Measurements from ENCODE around the gene SNX11. TPM values are rescaled to one million over a fixed set of nuclear protein-coding genes. Genes with fewer than 3 reads are reported as not detected.

The SNX11 gene
- total RNA-seq, 4 donors from 2014 or later, result 0.77 to 20.6 (median 14.8) TPM

DNA sequence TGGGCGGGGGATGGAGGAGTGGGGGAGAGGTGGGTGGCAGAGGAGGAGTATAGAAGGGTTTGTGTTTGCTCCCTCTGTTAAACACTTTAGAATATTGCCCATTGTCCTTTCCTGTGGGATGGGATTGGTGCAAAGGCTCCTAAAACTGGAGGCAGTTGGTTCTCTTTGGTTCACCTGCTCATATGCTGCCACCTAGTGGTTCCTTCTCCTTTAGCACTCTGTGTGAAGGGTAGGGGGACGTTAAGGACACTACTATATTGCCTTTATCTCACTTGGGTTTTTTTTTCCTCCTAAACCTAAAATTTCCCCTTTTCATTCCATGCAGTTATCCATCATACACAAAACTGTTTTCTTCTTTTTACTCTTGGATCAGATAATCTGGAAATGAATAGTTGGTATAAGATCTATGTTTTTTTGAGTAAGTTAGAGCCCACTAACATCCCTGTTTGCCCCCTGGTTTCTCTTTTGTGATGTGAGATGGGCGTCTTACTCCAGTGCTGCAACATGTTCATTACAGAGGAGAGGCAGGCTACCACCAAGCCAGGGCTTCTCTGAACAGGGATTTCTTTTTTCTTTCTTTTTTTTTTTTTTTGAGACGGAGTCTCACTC is 23.8 kb downstream of the SNX11 start:
- Histone ChIP-seq H3K27ac (no peak overlapping the region), H3K4me3 (no peak overlapping the region), H3K36me3 (no peaks in the 10 kb centered on the region), H3K4me1 (no peaks in the 10 kb centered on the region), H3K9me3 (no peaks in the 10 kb centered on the region), H3K27me3 (no peaks in the 10 kb centered on the region)
- peak; percentile 41 to 74 for DNase-seq
- no peak for TF ChIP-seq POLR2A (IDR thresholded peaks at IDR 0.05)
- TF ChIP-seq, protein P1, sequence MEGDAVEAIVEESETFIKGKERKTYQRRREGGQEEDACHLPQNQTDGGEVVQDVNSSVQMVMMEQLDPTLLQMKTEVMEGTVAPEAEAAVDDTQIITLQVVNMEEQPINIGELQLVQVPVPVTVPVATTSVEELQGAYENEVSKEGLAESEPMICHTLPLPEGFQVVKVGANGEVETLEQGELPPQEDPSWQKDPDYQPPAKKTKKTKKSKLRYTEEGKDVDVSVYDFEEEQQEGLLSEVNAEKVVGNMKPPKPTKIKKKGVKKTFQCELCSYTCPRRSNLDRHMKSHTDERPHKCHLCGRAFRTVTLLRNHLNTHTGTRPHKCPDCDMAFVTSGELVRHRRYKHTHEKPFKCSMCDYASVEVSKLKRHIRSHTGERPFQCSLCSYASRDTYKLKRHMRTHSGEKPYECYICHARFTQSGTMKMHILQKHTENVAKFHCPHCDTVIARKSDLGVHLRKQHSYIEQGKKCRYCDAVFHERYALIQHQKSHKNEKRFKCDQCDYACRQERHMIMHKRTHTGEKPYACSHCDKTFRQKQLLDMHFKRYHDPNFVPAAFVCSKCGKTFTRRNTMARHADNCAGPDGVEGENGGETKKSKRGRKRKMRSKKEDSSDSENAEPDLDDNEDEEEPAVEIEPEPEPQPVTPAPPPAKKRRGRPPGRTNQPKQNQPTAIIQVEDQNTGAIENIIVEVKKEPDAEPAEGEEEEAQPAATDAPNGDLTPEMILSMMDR (IDR thresholded peaks at IDR 0.05), result peak; percentile 77 to 88 (median 84)
- intact Hi-C loops (cut with DNase I; ENCODE audit: low total_unique reads), result no loop called here

DNA sequence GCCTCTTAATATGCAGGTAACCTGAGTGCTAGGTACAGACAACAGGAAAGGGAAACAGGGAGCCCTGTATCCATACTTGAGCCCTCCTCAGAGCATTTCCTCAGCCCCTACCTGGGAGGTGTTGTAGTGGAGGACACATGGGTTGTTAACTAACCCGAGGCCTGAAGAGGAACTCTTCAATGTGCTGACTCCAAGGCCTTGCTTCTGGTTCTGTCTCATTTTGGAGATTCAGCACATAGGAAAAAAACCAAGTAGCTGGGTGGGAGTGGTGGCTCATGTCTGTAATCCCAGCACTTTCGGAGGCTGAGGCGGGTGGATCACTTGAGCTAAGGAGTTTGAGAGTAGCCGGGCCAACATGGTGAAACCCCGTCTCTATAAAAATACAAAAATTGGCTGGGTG is 24.8 kb downstream of the SNX11 start:
- Histone ChIP-seq H3K9me3 (no peaks in the 10 kb centered on the region), H3K36me3 (no peaks in the 10 kb centered on the region), H3K27me3 (no peaks in the 10 kb centered on the region), H3K4me3 (no peak overlapping the region), H3K4me1 (no peaks in the 10 kb centered on the region), H3K27ac (no peak overlapping the region)
- DNase-seq, result no peak
- intact Hi-C loops (cut with DNase I; ENCODE audit: low total_unique reads), result no loop called here
- no peak for TF ChIP-seq POLR2A (IDR thresholded peaks at IDR 0.05)
- TF ChIP-seq, protein P1 (IDR thresholded peaks at IDR 0.05), result no peak

DNA sequence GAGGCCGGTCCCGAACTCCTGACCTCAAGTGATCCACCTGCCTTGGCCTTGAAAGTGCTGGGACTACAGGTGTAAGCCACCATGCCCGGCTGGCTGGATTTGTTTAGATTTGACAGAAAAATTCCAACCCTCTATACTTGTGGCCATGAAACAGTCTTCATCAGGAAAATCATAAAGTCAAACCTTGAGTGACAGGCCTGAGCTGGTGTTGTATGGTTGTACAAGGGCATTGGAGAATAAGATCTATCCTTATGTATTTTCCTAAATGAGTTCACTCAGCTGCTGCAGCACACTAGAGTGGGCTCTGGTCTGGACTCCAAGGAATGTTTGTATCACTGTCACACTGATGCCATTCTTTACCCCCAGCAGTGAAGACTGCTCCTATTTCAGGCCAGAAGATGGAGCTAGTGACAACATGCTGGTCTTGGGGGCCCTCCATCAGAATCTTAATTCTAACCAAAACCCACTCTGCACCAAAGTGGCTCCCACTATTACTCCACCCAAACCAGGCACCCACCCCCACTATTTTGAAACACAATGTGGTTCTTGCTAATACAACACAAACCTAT is 27.4 kb downstream of the SNX11 start:
- Histone ChIP-seq H3K36me3 (no peaks in the 10 kb centered on the region), H3K27ac (no peak overlapping the region), H3K9me3 (no peaks in the 10 kb centered on the region), H3K27me3 (no peaks in the 10 kb centered on the region), H3K4me3 (no peak overlapping the region), H3K4me1 (no peaks in the 10 kb centered on the region)
- TF ChIP-seq, protein P1 (IDR thresholded peaks at IDR 0.05), result no peak
- TF ChIP-seq POLR2A (IDR thresholded peaks at IDR 0.05), result no peak
- DNase-seq, result no peak
- intact Hi-C loops (cut with DNase I; ENCODE audit: low total_unique reads), result no loop called here

DNA sequence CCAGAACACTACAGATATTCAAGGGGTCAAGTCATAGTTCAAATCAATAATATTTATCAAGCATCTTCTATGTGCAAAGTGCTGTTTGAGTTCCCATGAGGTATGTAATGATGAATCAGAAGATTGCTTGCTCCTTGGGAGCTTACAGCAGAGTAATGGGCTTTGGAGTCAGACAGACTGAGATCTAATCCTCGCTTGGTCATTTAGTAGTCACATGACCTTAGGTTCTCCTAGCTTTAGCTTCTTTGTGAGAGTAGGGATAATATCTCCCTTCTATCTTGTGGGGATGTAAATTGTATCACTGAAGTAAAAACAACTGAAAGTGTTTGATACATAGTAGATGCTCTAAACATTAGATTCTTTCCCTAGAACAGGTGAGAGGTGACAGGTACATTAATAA is 30.1 kb downstream of the SNX11 start:
- Histone ChIP-seq H3K27me3 (no peaks in the 10 kb centered on the region), H3K4me3 (no peak overlapping the region), H3K36me3 (no peaks in the 10 kb centered on the region), H3K4me1 (no peaks in the 10 kb centered on the region), H3K9me3 (no peaks in the 10 kb centered on the region), H3K27ac (no peak overlapping the region)
- TF ChIP-seq, protein P1 (IDR thresholded peaks at IDR 0.05), result no peak
- TF ChIP-seq POLR2A (IDR thresholded peaks at IDR 0.05), result no peak
- DNase-seq, result no peak
- intact Hi-C loops (cut with DNase I; ENCODE audit: low total_unique reads), result no loop called here

DNA sequence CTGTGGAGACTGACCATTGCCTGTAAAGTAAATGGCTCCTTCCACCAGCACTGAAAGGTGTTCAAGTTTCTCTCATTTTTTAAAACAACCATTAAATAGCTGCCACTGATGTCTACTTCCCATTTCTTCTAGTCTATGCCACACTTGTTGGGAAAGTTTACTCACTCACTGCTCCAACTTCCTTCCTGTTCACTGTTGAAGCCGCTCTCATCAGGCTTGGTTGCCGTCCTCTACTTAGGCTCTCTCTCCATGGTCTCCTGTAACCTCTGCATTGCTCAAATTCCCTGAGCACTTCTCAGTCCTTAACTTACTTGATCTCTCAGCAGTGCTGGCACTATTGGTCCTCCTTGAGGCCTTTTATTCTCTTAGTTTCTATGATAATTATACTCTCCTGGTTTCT is 32.4 kb downstream of the SNX11 start:
- H3K36me3 ChIP-seq, result no peaks in the 10 kb centered on the region
- intact Hi-C loops (cut with DNase I; ENCODE audit: low total_unique reads), result no loop called here

More for the DNA sequence above, 32.4 kb downstream of the SNX11 start:
- Histone ChIP-seq H3K27me3 (no peaks in the 10 kb centered on the region), H3K4me1 (no peaks in the 10 kb centered on the region), H3K9me3 (no peaks in the 10 kb centered on the region), H3K4me3 (no peak overlapping the region), H3K27ac (no peak overlapping the region)
- TF ChIP-seq, protein P1 (IDR thresholded peaks at IDR 0.05), result no peak
- TF ChIP-seq POLR2A (IDR thresholded peaks at IDR 0.05), result no peak
- no peak for DNase-seq
